Ascending aorta (tissue), 2 donors: ENCODE data around the gene RFC3. TPM values are rescaled to one million over a fixed set of nuclear protein-coding genes. Genes with fewer than 3 reads are reported as not detected.

ENCODE experiments used
- DNase-seq, 2 donors: peaks; one replicate each; pipeline ENCODE4 v3.0.0-alpha.2; 2019; ENCODE audit warnings: low spot score in 2 of 2
- H3K27ac ChIP-seq, 2 donors: fragments of 200-600 bp; sonication (generic); one replicate each; pipeline ENCODE4 v1.5.1; 2016 to 2017; ENCODE audit warnings: mild to moderate bottlenecking in 1 of 2
- H3K27me3 ChIP-seq: fragments of 200-600 bp; sonication (generic); one replicate; pipeline ENCODE4 v1.5.1; 2017
- H3K36me3 ChIP-seq, 2 donors: fragments of 200-600 bp; sonication (generic); one replicate each; pipeline ENCODE4 v1.5.1; 2016
- H3K4me1 ChIP-seq, 2 donors: fragments of 200-600 bp; sonication (generic); one replicate each; pipeline ENCODE4 v1.5.1; 2016 to 2017; ENCODE audit warnings: mild to moderate bottlenecking in 1 of 2
- H3K4me3 ChIP-seq, 2 donors: fragments of 200-600 bp; sonication (generic); one replicate each; pipeline ENCODE4 v1.5.1; 2016 to 2017; ENCODE audit warnings: mild to moderate bottlenecking in 1 of 2
- H3K9me3 ChIP-seq, 2 donors: fragments of 200-600 bp; sonication (generic); one replicate each; pipeline ENCODE4 v1.5.1; 2016
- CTCF ChIP-seq, 3 experiments: fragments of 200-600 bp in 2 of 3; fragments of 450-650 bp in 1 of 3; sonication (generic) in 2 of 3; IDR thresholded peaks; one replicate each; pipeline ENCODE4 v1.5.1; 2016 to 2019; ENCODE audit warnings: antibody characterized with exemption in 3 of 3, mild to moderate bottlenecking in 1 of 3, moderate library complexity in 1 of 3
- intact Hi-C: fragments of 100-400 bp; cut with DNase I; formaldehyde crosslinking; loops from one replicate; pipeline ENCODE4 v1.15.1; 2023
- total RNA-seq: library from RNA; depleted of rRNA; stranded (reverse); fragments of >200 nt; gene quantifications from one replicate; pipeline ENCODE4 v1.1.0, GENCODE V29; 2016

Gene RFC3
- total RNA-seq, 1 donor from 2014 or later, result 6.2 TPM

GRCh38 chr13:33868343-33868994, 50.5 kb downstream of the RFC3 start:
- DNase-seq, result no peak
- intact Hi-C loops, result no loop called here
- no peak overlapping the region for H3K27ac ChIP-seq

DNA sequence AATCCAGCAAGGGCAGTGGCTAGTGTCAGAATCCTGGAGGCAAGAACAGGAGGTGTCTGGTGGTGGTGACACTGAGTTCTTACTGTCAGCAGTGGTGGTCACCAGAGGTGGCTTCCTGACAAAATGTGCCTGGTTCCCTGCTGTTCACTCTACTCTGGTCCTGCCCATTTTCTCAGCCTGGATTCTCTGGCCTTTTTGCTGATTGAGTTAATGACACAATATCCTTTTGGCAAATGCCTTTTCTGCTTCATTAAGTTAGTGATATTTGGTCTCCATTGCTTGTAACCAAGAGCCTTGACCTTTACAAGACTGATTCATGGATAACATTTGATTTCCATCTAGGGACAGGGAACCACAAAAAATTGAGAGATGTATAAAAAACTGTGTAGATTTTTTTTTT, 51.1 kb downstream of the RFC3 start:
- no peak for TF ChIP-seq CTCF (IDR thresholded peaks at IDR 0.05)

More at GRCh38 chr13:33868343-33868994, 50.5 kb downstream of the RFC3 start:
- Histone ChIP-seq H3K27me3 (no peaks in the 10 kb centered on the region), H3K9me3 (no peaks in the 10 kb centered on the region), H3K4me1 (no peaks in the 10 kb centered on the region), H3K4me3 (no peak overlapping the region), H3K36me3 (no peaks in the 10 kb centered on the region)
- TF ChIP-seq CTCF (IDR thresholded peaks at IDR 0.05), result no peak

GRCh38 chr13:33870046-33870668, 52.2 kb downstream of the RFC3 start:
- Histone ChIP-seq H3K27me3 (no peaks in the 10 kb centered on the region), H3K4me1 (no peaks in the 10 kb centered on the region), H3K36me3 (no peaks in the 10 kb centered on the region), H3K27ac (no peak overlapping the region), H3K9me3 (no peaks in the 10 kb centered on the region), H3K4me3 (no peak overlapping the region)
- no peak for DNase-seq
- intact Hi-C loops, result no loop called here
- TF ChIP-seq CTCF (IDR thresholded peaks at IDR 0.05), result no peak

More for the DNA sequence above, 51.1 kb downstream of the RFC3 start:
- DNase-seq, result no peak
- Histone ChIP-seq H3K27me3 (no peaks in the 10 kb centered on the region), H3K9me3 (no peaks in the 10 kb centered on the region), H3K4me1 (no peaks in the 10 kb centered on the region), H3K4me3 (no peak overlapping the region), H3K27ac (no peak overlapping the region), H3K36me3 (no peaks in the 10 kb centered on the region)
- intact Hi-C loops, result no loop called here

GRCh38 chr13:33871207-33872004, 53.5 kb downstream of the RFC3 start:
- no peaks in the 10 kb centered on the region for H3K36me3 ChIP-seq
- no peak overlapping the region for H3K27ac ChIP-seq
- DNase-seq, result no peak
- intact Hi-C loops, result no loop called here
- H3K27me3 ChIP-seq, result no peaks in the 10 kb centered on the region
- H3K4me1 ChIP-seq, result no peaks in the 10 kb centered on the region
- H3K4me3 ChIP-seq, result no peak overlapping the region
- H3K9me3 ChIP-seq, result no peaks in the 10 kb centered on the region
- TF ChIP-seq CTCF (IDR thresholded peaks at IDR 0.05), result no peak

- no peaks in the 10 kb centered on the region for H3K4me1 ChIP-seq
- TF ChIP-seq CTCF (IDR thresholded peaks at IDR 0.05), result no peak
- H3K27ac ChIP-seq, result no peak overlapping the region
- no peak for DNase-seq
- intact Hi-C loops, result no loop called here
- no peak overlapping the region for H3K4me3 ChIP-seq
- H3K36me3 ChIP-seq, result no peaks in the 10 kb centered on the region
- no peaks in the 10 kb centered on the region for H3K9me3 ChIP-seq
- no peaks in the 10 kb centered on the region for H3K27me3 ChIP-seq
Measured at GRCh38 chr13:33872005-33872351, 54.0 kb downstream of the RFC3 start.
